Esophagus squamous epithelium (tissue), 4 donors: ENCODE results near the gene VRK1.

Experiments
- CTCF ChIP-seq, 6 experiments: fragments of 450-650 bp in 4 of 6; fragments of 200-600 bp in 2 of 6; sonication (generic) in 2 of 6; IDR thresholded peaks; one replicate each; pipeline ENCODE4 v1.5.1; 2016 to 2019; ENCODE audit warnings: antibody characterized with exemption in 6 of 6, mild to moderate bottlenecking in 4 of 6, moderate library complexity in 4 of 6
- POLR2A ChIP-seq, 4 donors: fragments of 450-650 bp; IDR thresholded peaks; one replicate each; pipeline ENCODE4 v1.6.1; 2017; ENCODE audit warnings: antibody characterized with exemption in 4 of 4, mild to moderate bottlenecking in 4 of 4, moderate library complexity in 3 of 4

GRCh38 chr14:96858643-96859042 lies 61.5 kb downstream of the VRK1 start:
- no peak for TF ChIP-seq CTCF (IDR thresholded peaks at IDR 0.05)
- no peak for TF ChIP-seq POLR2A (IDR thresholded peaks at IDR 0.05)
